K562 (cell line): ENCODE results near the gene BACH1. TPM values are rescaled to one million over a fixed set of nuclear protein-coding genes. Genes with fewer than 3 reads are reported as not detected.

Source experiments
- ERF ChIP-seq: fragments of 450-650 bp; formaldehyde crosslinking; IDR thresholded peaks from 2 replicates; pipeline ENCODE4 v1.4.0; 2020; ENCODE audit warnings: mild to moderate bottlenecking, mixed read lengths
- FOXJ2 ChIP-seq: fragments of 200-800 bp; sonication (Bioruptor generic); IDR thresholded peaks from 2 replicates; pipeline ENCODE4 v1.6.1; 2016; ENCODE audit warnings: missing genetic modification characterization, missing compliant biosample characterization
- HDAC8 ChIP-seq: fragments of 450-650 bp; IDR thresholded peaks from 2 replicates; pipeline ENCODE4 v1.6.1; 2016; ENCODE audit warnings: mild to moderate bottlenecking, missing genetic modification characterization, moderate library complexity, missing compliant biosample characterization
- HMGN3 ChIP-seq: IDR thresholded peaks from 2 replicates; pipeline ENCODE4 v1.6.1; 2011; ENCODE audit warnings: borderline replicate concordance, low read depth, mild to moderate bottlenecking, mixed read lengths, low read length; ENCODE audit not compliant: insufficient read length; ENCODE audit errors: extremely low read depth
- KAT7 ChIP-seq: sonication (generic); formaldehyde crosslinking; IDR thresholded peaks from 2 replicates; pipeline ENCODE4 v1.8.0; 2022; ENCODE audit warnings: missing genetic modification reagents, mild to moderate bottlenecking, borderline replicate concordance
- MGA ChIP-seq: fragments of 450-650 bp; IDR thresholded peaks from 2 replicates; pipeline ENCODE4 v1.6.1; 2016; ENCODE audit warnings: mild to moderate bottlenecking, moderate library complexity
- SUPT5H ChIP-seq: fragments of 450-650 bp; IDR thresholded peaks from 2 replicates; pipeline ENCODE4 v1.6.1; 2016
- TAF15 ChIP-seq: fragments of 200-400 bp; formaldehyde crosslinking; IDR thresholded peaks from 2 replicates; pipeline ENCODE4 v1.6.1; 2017; ENCODE audit warnings: mild to moderate bottlenecking, low read depth, low read length, moderate library complexity
- YY1 ChIP-seq, 3 experiments: IDR thresholded peaks; 2 replicates each; pipeline ENCODE4 v1.6.1; 2011; ENCODE audit warnings: low read length in 2 of 3, mild to moderate bottlenecking in 2 of 3, moderate library complexity in 2 of 3, borderline replicate concordance in 1 of 3, control low read depth in 1 of 3, low read depth in 1 of 3; ENCODE audit not compliant: insufficient read depth in 3 of 3, insufficient replicate concordance in 2 of 3, control insufficient read depth in 1 of 3, insufficient read length in 1 of 3; ENCODE audit errors: extremely low read depth in 1 of 3
- ZKSCAN8 ChIP-seq: fragments of 200-800 bp; sonication (Bioruptor generic); IDR thresholded peaks from 2 replicates; pipeline ENCODE4 v1.6.1; 2016; ENCODE audit warnings: missing genetic modification characterization, missing compliant biosample characterization
- ZNF197 ChIP-seq: fragments of 200-800 bp; sonication (Bioruptor generic); IDR thresholded peaks from 2 replicates; pipeline ENCODE4 v1.6.1; 2016; ENCODE audit warnings: low read depth, missing genetic modification characterization, missing compliant biosample characterization
- ZNF639 ChIP-seq, 2 experiments: fragments of 200-800 bp in 1 of 2; sonication (Bioruptor generic) in 1 of 2; sonication (generic) in 1 of 2; formaldehyde crosslinking in 1 of 2; IDR thresholded peaks in 1 of 2; conservative IDR thresholded peaks in 1 of 2; 2 replicates each; pipeline versions ENCODE4 v1.5.0 to v1.6.1; 2016 to 2020; ENCODE audit warnings: missing compliant biosample characterization in 1 of 2, missing genetic modification characterization in 1 of 2, missing genetic modification reagents in 1 of 2
- polyA plus RNA-seq, 8 experiments: library from polyadenylated mRNA; depleted of rRNA in 4 of 8; stranded (reverse) in 5 of 8; unstranded in 3 of 8; fragments of >200 nt; fragmentation: Nextera tagmentation in 2 of 8; fragmentation: Illumina TruSeq in 1 of 8; extraction: Ambion mirVana in 2 of 8; extraction: Trizol in 1 of 8; gene quantifications; 2 replicates each; pipeline versions ENCODE4 v1.2.1 to v1.2.3, GENCODE V29; 2011 to 2014; ENCODE audit warnings: inconsistent platforms in 1 of 8, missing spikeins in 1 of 8
- total RNA-seq, 7 experiments: library from RNA; depleted of rRNA in 6 of 7; stranded (reverse); fragments of >200 nt in 6 of 7; fragmentation: Illumina TruSeq in 2 of 7; extraction: Trizol in 2 of 7; gene quantifications; 2 replicates each; pipeline versions ENCODE4 v1.2.1 to v1.2.3, GENCODE V29; 2011 to 2021; ENCODE audit warnings: low replicate concordance in 1 of 7

The BACH1 gene
- total and polyA plus RNA-seq, 9 of the 15 experiments (the other 6 are each of a cell fraction or from before 2014, with no cell fraction given) = 10.6 to 58.5 (median 28.6) TPM

- TF ChIP-seq MGA (peak; percentile 94), YY1 (IDR thresholded peaks at IDR 0.05; ENCODE audit: borderline replicate concordance in 1 of 3, control insufficient read depth in 1 of 3, extremely low read depth in 1 of 3, insufficient read depth in 3 of 3, insufficient read length in 1 of 3, insufficient replicate concordance in 2 of 3, low read depth in 1 of 3, low read length in 2 of 3) (peak in 1 of 3 experiments; percentile 37), ZKSCAN8 (CRISPR knock-in tag) (no peak), KAT7 (CRISPR knock-in tag) (0 out of 2 replicates have a peak, but pooled peaks have one; percentile 88), ZNF197 (peak; percentile 59; the same call in 1 of the 2 replicates), SUPT5H (peak; percentile 65; the same call in 1 of the 2 replicates), ERF (no peak), HDAC8 (tag) (0 out of 2 replicates have a peak, but pooled peaks have one; percentile 24), HMGN3 (peak; percentile 2), ZNF639 (CRISPR knock-in tag; conservative IDR thresholded peaks at IDR 0.05 in 1 of 2, IDR thresholded peaks at IDR 0.05 in 1 of 2) (peak in 1 of 2 experiments; percentile 64; a peak in 1 of 4 replicates), TAF15 (no peak), FOXJ2 (tag) (peak; percentile 71)
Observed at GRCh38 chr21:29299046-29299915, 559 bp downstream of the BACH1 start (continued).
